ENCODE measurements around the gene CCBE1. TPM values are rescaled to one million over a fixed set of nuclear protein-coding genes. Genes with fewer than 3 reads are reported as not detected.

CCBE1 gene
- total RNA-seq, 1 donor from 2014 or later: 3.6 TPM

Other genes starting within 250 kb of the CCBE1 start
- gene PMAIP1, start 202.6 kb upstream of the CCBE1 start, total RNA-seq: 0.49 TPM